HepG2 (cell line): ENCODE measurements around the gene PDILT. TPM values are rescaled to one million over a fixed set of nuclear protein-coding genes. Genes with fewer than 3 reads are reported as not detected.

Source experiments
- ATAC-seq: fragments of 200-7000 bp; cut with Tn5 transposase; 3 replicates; pipeline ENCODE4 v1.9.1; 2020; ENCODE audit warnings: mild to moderate bottlenecking, moderate library complexity
- BruUV-seq: library from RNA; stranded (reverse); fragments of 400-500 nt; replicated peaks from 2 replicates; lab custom pipeline; 2021; lab: Mats Ljungman, UMichigan
- CTCF ChIA-PET: fragments of 300-600 bp; formaldehyde crosslinking; extraction: SDS; loops from one replicate; lab custom pipeline; 2021; ENCODE audit warnings: low total read pairs, inconsistent platforms, low intra/inter-chr PET ratio; lab: Yijun Ruan, JAX
- POLR2A ChIA-PET: fragments of 350-600 bp; sonication (Branson Sonifier 250); formaldehyde crosslinking; loops from one replicate; lab custom pipeline; 2020; ENCODE audit warnings: antibody characterized with exemption, inconsistent platforms; lab: Yijun Ruan, JAX
- DNase-seq: peaks from one replicate; pipeline ENCODE4 v3.0.0-alpha.2; 2015; ENCODE audit warnings: low spot score
- FAIRE-seq: peaks from 3 replicates; lab custom pipeline; 2011; peaks lifted over from hg19 to GRCh38; lab: Jason Lieb, UNC
- H2AFZ ChIP-seq: one replicate; pipeline ENCODE4 v1.6.1; 2011; ENCODE audit warnings: low read length, inconsistent platforms
- H3K27ac ChIP-seq: fragments of 300-600 bp; 3 replicates; pipeline ENCODE4 v1.8.0; 2011; ENCODE audit warnings: mixed run types, mild to moderate bottlenecking, mixed read lengths, low read length, inconsistent platforms; ENCODE audit not compliant: insufficient read depth; ENCODE audit errors: extremely low read length
- H3K27me3 ChIP-seq, 2 experiments: fragments of 200-600 bp in 1 of 2; 2 replicates in 1 of 2; 3 replicates in 1 of 2; pipeline versions ENCODE4 v1.6.0 to v1.8.0; 2011; ENCODE audit warnings: low read length in 2 of 2, mild to moderate bottlenecking in 2 of 2, moderate library complexity in 2 of 2, inconsistent platforms in 1 of 2; ENCODE audit not compliant: insufficient read depth in 2 of 2, control insufficient read depth in 1 of 2
- H3K36me3 ChIP-seq, 2 experiments: fragments of 200-600 bp in 1 of 2; replicated peaks in 1 of 2; 2 replicates in 1 of 2; 3 replicates in 1 of 2; pipeline versions ENCODE4 v1.5.1 to v1.8.0; 2011; ENCODE audit warnings: low read length in 2 of 2, inconsistent platforms in 1 of 2; ENCODE audit not compliant: insufficient read depth in 2 of 2, control insufficient read depth in 1 of 2
- H3K4me1 ChIP-seq: 2 replicates; pipeline ENCODE4 v1.5.1; 2012; ENCODE audit warnings: low read length, inconsistent platforms; ENCODE audit not compliant: insufficient read depth
- H3K4me2 ChIP-seq: 2 replicates; pipeline ENCODE4 v1.6.0; 2011; ENCODE audit warnings: low read depth, low read length, inconsistent platforms
- H3K4me3 ChIP-seq, 3 experiments: fragments of 200-600 bp in 1 of 3; sonication (generic), shearing (Covaris generic) in 1 of 3; replicated peaks in 1 of 3; 2 replicates each; pipeline ENCODE4 v1.5.1; 2011 to 2016; ENCODE audit warnings: low read length in 3 of 3, inconsistent platforms in 2 of 3, low read depth in 2 of 3, mild to moderate bottlenecking in 2 of 3, control low read depth in 1 of 3, mixed read lengths in 1 of 3; ENCODE audit not compliant: insufficient read depth in 1 of 3
- H3K79me2 ChIP-seq: one replicate; pipeline ENCODE4 v1.6.1; 2011; ENCODE audit warnings: low read length, inconsistent platforms; ENCODE audit not compliant: insufficient read depth
- H3K9ac ChIP-seq: 2 replicates; pipeline ENCODE4 v1.6.0; 2011; ENCODE audit warnings: mild to moderate bottlenecking, low read depth, low read length, inconsistent platforms; ENCODE audit not compliant: insufficient read depth
- H3K9me3 ChIP-seq: 2 replicates; pipeline ENCODE4 v1.5.1; 2012; ENCODE audit warnings: mild to moderate bottlenecking, low read length
- H4K20me1 ChIP-seq: 2 replicates; pipeline ENCODE4 v1.6.0; 2011; ENCODE audit warnings: inconsistent platforms, mild to moderate bottlenecking, low read length, moderate library complexity; ENCODE audit not compliant: insufficient read depth
- ARID5B ChIP-seq: IDR thresholded peaks from 2 replicates; pipeline ENCODE4 v1.4.0; 2020; ENCODE audit warnings: mild to moderate bottlenecking, missing genetic modification reagents
- BRCA1 ChIP-seq: sonication (generic); formaldehyde crosslinking; IDR thresholded peaks from 2 replicates; pipeline ENCODE4 v1.4.0; 2020; ENCODE audit warnings: missing genetic modification reagents
- ZNF263 ChIP-seq: sonication (generic); formaldehyde crosslinking; IDR thresholded peaks from 2 replicates; pipeline ENCODE4 v1.4.0; 2020; ENCODE audit warnings: missing genetic modification reagents
- ZNF609 ChIP-seq: sonication (generic); formaldehyde crosslinking; IDR thresholded peaks from 2 replicates; pipeline ENCODE4 v1.4.0; 2020; ENCODE audit warnings: mild to moderate bottlenecking, missing genetic modification reagents, borderline replicate concordance
- WGBS: methylation state at CpG from one replicate; pipeline ENCODE4 v1.1.6; 2017; ENCODE audit warnings: low lambda C conversion rate; 5-methylcytosine and 5-hydroxymethylcytosine counted together
- in situ Hi-C: cut with HindIII; loops from 2 replicates; pipeline ENCODE4 v1.10.0; 2017; ENCODE audit warnings: low pct_unique_long_range_greater_than_20kb; ENCODE audit not compliant: extremely low pct_ligation_motif_present
- intact Hi-C: fragments of 100-400 bp; cut with micrococcal nuclease; formaldehyde crosslinking; loops from one replicate; pipeline ENCODE4 v1.10.0; 2022; ENCODE audit not compliant: unreplicated experiment
- polyA plus RNA-seq, 8 experiments: library from polyadenylated mRNA; depleted of rRNA in 3 of 8; stranded (reverse) in 7 of 8; unstranded in 1 of 8; fragments of >200 nt; fragmentation: Illumina TruSeq in 4 of 8; extraction: Trizol in 4 of 8; gene quantifications; 2 replicates each; pipeline versions ENCODE4 v1.2.1 to v1.2.3, GENCODE V29; 2011 to 2016; ENCODE audit warnings: low read depth in 4 of 8, missing spikeins in 1 of 8, mixed read lengths in 1 of 8; ENCODE audit not compliant: insufficient read depth in 1 of 8
- total RNA-seq, 5 experiments: library from RNA; depleted of rRNA; stranded (reverse); fragments of >200 nt; fragmentation: Illumina TruSeq; extraction: Trizol; gene quantifications; 2 replicates each; pipeline ENCODE4 v1.2.3, GENCODE V29; 2016; ENCODE audit warnings: low read depth in 1 of 5

The PDILT gene
- total and polyA plus RNA-seq, 2 of the 13 experiments (the other 11 are each of a cell fraction or from before 2014, with no cell fraction given): not detected

- ATAC-seq (no peak), DNase-seq (no peak), FAIRE-seq (no peak)
- WGBS: 16% methylated on average over 2 of the region's 2 CpGs
- Histone ChIP-seq H3K4me2 (no peak overlapping the region), H3K9ac (no peak overlapping the region), H3K79me2 (no peaks in the 10 kb centered on the region), H3K4me1 (no peaks in the 10 kb centered on the region), H2AFZ (no peak overlapping the region), H3K27ac (no peak overlapping the region), H4K20me1 (no peaks in the 10 kb centered on the region), H3K36me3 (no peaks in the 10 kb centered on the region), H3K27me3 (peaks cover 1 to 30% of the 10 kb centered on the region in 2 experiments; a peak in 3 of 5 replicates), H3K9me3 (no peaks in the 10 kb centered on the region), H3K4me3 (no peak overlapping the region)
- intact Hi-C loops (no loop called here), in situ Hi-C loops (no loop called here)
- TF ChIP-seq BRCA1 (CRISPR knock-in tag): no peak
- no peak for TF ChIP-seq ZNF263 (CRISPR knock-in tag)
- no peak for TF ChIP-seq ZNF609 (CRISPR knock-in tag)
- no peak for TF ChIP-seq ARID5B
- BruUV-seq: no TSS peak
- CTCF ChIA-PET: interaction anchor here (1.1 kb wide), 1 partner anchor 20 kb away, joined by 4 read pairs; no protein-coding TSS in a partner anchor
- POLR2A ChIA-PET: no interaction called here
Observed at GRCh38 chr16:20363191-20363590, 41.3 kb downstream of the PDILT start.
